ENCODE measurements around the gene KCNK13. TPM values are rescaled to one million over a fixed set of nuclear protein-coding genes. Genes with fewer than 3 reads are reported as not detected.
"Not testable (repeated sequence)": the region's sequence is repeated elsewhere in the genome, so short reads cannot be mapped to it uniquely, and the experiment has no call there.

KCNK13 gene
- total RNA-seq, 8 experiments from 2014 or later: 0.05 to 2.2 (median 0.24) TPM; not detected in 3

DNA sequence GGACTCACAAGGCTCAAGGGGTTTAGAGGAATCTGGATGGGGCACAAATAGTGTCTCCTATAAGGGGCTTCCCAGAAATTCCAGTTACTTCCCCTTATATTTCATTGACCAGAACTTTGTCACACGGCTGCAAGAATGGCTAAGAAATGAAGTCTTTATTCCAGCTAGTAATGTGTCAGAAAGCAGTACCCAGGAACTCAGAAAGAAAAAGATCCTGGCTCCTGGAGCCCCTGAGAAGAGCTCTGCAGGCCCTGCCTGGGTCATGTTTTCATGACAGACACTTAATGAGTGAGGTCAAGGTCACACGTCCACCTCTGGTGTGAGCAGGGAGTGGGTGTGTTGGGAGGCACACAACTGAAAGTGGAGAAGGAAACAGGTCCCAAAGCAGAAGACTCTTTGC is 17.8 kb downstream of the KCNK13 start:
- Histone ChIP-seq H3K4me3 (no peak overlapping the region), H3K27ac (no peak overlapping the region), H3K4me1 (replicated peaks in 1 of 2) (no peaks in the 10 kb centered on the region)
- in situ Hi-C loops (cut with MboI; ENCODE audit: low pct_unique_long_range_greater_than_20kb in 2 of 9, low sequenced_read_pairs in 9 of 9, unreplicated experiment in 9 of 9): no loop called here
- 0 to 83% (median 64%) methylated on average over 1 to 2 of the region's 2 CpGs; no CpG with 5 or more reads in 5 of the 10 experiments for WGBS, 10 experiments
- ATAC-seq (replicated peaks in 6 of 8): no peak

GRCh38 chr14:90087433-90087832 is 25.6 kb downstream of the KCNK13 start:
- no peak overlapping the region for H3K27ac ChIP-seq
- no peak overlapping the region for H3K4me3 ChIP-seq
- WGBS, 10 experiments: 31 to 100% (median 79%) methylated on average over 1 to 5 of the region's 6 CpGs
- peak in 3 of 8 experiments; percentile 71 to 86 (median 84) for ATAC-seq (replicated peaks in 6 of 8)
- H3K4me1 ChIP-seq (replicated peaks in 1 of 2): no peaks in the 10 kb centered on the region
- in situ Hi-C loops (cut with MboI; ENCODE audit: low pct_unique_long_range_greater_than_20kb in 2 of 9, low sequenced_read_pairs in 9 of 9, unreplicated experiment in 9 of 9): no loop called here

- peak in 1 of 8 experiments; percentile 44 for ATAC-seq (replicated peaks in 6 of 8)
- H3K4me3 ChIP-seq: no peak overlapping the region
- in situ Hi-C loops (cut with MboI; ENCODE audit: low pct_unique_long_range_greater_than_20kb in 2 of 9, low sequenced_read_pairs in 9 of 9, unreplicated experiment in 9 of 9): no loop called here
- no peak overlapping the region for H3K27ac ChIP-seq
- no peaks in the 10 kb centered on the region for H3K4me1 ChIP-seq (replicated peaks in 1 of 2)
- 0 to 88% (median 47%) methylated on average over 1 to 2 of the region's 2 CpGs; no CpG with 5 or more reads in 3 of the 10 experiments for WGBS, 10 experiments
Measured at GRCh38 chr14:90088176-90088575, 26.4 kb downstream of the KCNK13 start.

- H3K4me1 ChIP-seq (replicated peaks in 1 of 2); in situ Hi-C loops (cut with MboI; ENCODE audit: low pct_unique_long_range_greater_than_20kb in 2 of 9, low sequenced_read_pairs in 9 of 9, unreplicated experiment in 9 of 9); H3K4me3 ChIP-seq; H3K27ac ChIP-seq: not testable (repeated sequence)
- ATAC-seq (replicated peaks in 6 of 8): peak in 1 of 8 experiments; percentile 49
- 0 to 63% (median 36%) methylated on average over 2 to 5 of the region's 6 CpGs; no CpG with 5 or more reads in 3 of the 10 experiments for WGBS, 10 experiments
Measured at GRCh38 chr14:90089486-90089885, 27.7 kb downstream of the KCNK13 start.

DNA sequence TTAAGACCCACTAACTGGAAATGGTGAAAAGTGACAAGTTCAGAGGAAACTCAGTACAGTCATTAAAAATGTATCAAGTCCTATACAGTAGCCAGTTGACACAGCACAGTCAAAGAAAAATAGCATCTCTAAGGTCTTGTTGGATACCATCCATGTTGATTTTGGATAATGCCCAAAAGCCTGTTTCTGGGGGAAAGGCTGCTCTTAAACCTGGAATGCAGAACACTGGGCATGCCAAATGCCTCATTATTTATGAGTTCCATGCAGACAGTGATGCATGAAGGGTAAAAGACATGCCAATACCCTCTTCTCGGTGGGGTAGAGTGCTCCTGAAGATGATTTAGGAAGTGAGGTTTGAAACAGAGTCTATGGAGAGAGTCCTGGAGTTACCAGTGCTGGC is 29.6 kb downstream of the KCNK13 start:
- no peak overlapping the region for H3K4me3 ChIP-seq
- no peak overlapping the region for H3K27ac ChIP-seq
- in situ Hi-C loops (cut with MboI; ENCODE audit: low pct_unique_long_range_greater_than_20kb in 2 of 9, low sequenced_read_pairs in 9 of 9, unreplicated experiment in 9 of 9): no loop called here
- H3K4me1 ChIP-seq (replicated peaks in 1 of 2): peaks cover 0 to 7% of the 10 kb centered on the region in 2 donors
- 0 to 78% (median 63%) methylated on average over 1 of the region's 1 CpG; no CpG with 5 or more reads in 6 of the 10 experiments for WGBS, 10 experiments
- ATAC-seq (replicated peaks in 6 of 8): peak in 2 of 8 experiments; percentile 25 to 69

DNA sequence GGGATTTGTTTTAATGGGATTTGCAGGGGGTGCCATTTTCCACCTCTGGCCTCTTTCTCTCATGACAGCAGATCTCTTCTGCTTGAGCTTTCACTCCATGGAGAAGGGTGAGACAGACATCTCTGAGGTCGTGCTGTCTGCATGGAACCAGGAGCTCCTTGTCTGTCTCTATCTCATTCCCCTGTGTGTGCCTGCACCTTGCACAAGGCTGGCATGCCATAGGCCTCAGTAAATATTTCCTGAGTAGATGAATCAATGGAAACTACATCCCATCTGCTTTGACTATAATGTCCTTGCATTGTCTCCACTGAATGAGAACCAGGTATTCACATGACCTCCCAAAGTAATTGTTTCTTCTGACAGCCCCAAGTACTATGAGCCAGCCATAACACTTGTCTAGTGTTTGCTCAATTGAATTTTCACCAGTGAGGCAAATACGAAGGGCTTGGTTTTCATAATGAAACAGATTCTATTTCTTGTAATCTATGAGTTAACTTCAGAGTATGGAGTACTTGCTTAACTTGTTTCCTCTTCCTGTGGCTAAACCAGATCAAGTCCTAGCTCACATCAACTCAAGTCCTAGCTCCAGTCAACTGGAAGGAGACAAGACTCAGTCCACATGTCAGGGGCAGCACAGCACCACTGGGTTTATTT is 32.3 kb downstream of the KCNK13 start:
- no peak overlapping the region for H3K4me3 ChIP-seq
- ATAC-seq (replicated peaks in 6 of 8): peak in 1 of 8 experiments; percentile 13
- peaks cover 0 to 7% of the 10 kb centered on the region in 2 donors for H3K4me1 ChIP-seq (replicated peaks in 1 of 2)
- 13 to 100% (median 75%) methylated on average over 1 to 2 of the region's 2 CpGs; no CpG with 5 or more reads in 3 of the 10 experiments for WGBS, 10 experiments
- no peak overlapping the region for H3K27ac ChIP-seq
- in situ Hi-C loops (cut with MboI; ENCODE audit: low pct_unique_long_range_greater_than_20kb in 2 of 9, low sequenced_read_pairs in 9 of 9, unreplicated experiment in 9 of 9): no loop called here

GRCh38 chr14:90095096-90095495 is 33.3 kb downstream of the KCNK13 start:
- peak in 3 of 8 experiments; percentile 51 to 59 (median 52) for ATAC-seq (replicated peaks in 6 of 8)
- Histone ChIP-seq H3K27ac (no peak overlapping the region), H3K4me3 (no peak overlapping the region), H3K4me1 (replicated peaks in 1 of 2) (peaks cover 0 to 7% of the 10 kb centered on the region in 2 donors)
- in situ Hi-C loops (cut with MboI; ENCODE audit: low pct_unique_long_range_greater_than_20kb in 2 of 9, low sequenced_read_pairs in 9 of 9, unreplicated experiment in 9 of 9): no loop called here
- 35 to 100% (median 76%) methylated on average over 1 to 4 of the region's 4 CpGs for WGBS, 10 experiments

DNA sequence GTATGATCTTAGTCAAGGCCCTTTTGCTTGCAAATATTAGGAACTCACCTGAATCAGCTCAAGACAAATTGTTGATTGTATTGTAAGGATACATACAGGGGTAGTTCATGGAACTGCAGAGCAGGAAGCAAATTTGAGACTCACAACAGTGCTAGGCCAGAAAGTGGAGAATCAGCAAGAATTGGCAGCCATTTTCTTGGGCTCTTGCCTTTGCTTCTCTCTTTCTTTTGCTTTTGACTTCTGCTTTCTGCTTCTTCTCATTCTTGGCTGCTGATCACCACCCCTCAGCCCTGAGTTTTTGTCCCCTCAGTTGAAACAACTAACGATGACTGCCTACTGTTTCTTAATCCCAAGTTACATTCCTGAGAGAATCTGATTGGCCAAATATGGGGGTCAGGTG is 34.8 kb downstream of the KCNK13 start:
- in situ Hi-C loops (cut with MboI; ENCODE audit: low pct_unique_long_range_greater_than_20kb in 2 of 9, low sequenced_read_pairs in 9 of 9, unreplicated experiment in 9 of 9): no loop called here

GRCh38 chr14:90103808-90104207 is 42.0 kb downstream of the KCNK13 start:
- no peak overlapping the region for H3K4me3 ChIP-seq
- H3K4me1 ChIP-seq (replicated peaks in 1 of 2): no peaks in the 10 kb centered on the region
- WGBS, 10 experiments: 23 to 86% (median 61%) methylated on average over 1 to 3 of the region's 3 CpGs; no CpG with 5 or more reads in 2 of the 10 experiments
- no peak overlapping the region for H3K27ac ChIP-seq
- ATAC-seq (replicated peaks in 6 of 8): no peak
- in situ Hi-C loops (cut with MboI; ENCODE audit: low pct_unique_long_range_greater_than_20kb in 2 of 9, low sequenced_read_pairs in 9 of 9, unreplicated experiment in 9 of 9): no loop called here

More for the DNA sequence above, 34.8 kb downstream of the KCNK13 start:
- peaks cover 0 to 7% of the 10 kb centered on the region in 2 donors for H3K4me1 ChIP-seq (replicated peaks in 1 of 2)
- H3K27ac ChIP-seq: no peak overlapping the region
- WGBS, 10 experiments: 33 to 100% (median 60%) methylated on average over 1 of the region's 1 CpG; no CpG with 5 or more reads in 1 of the 10 experiments
- no peak for ATAC-seq (replicated peaks in 6 of 8)
- H3K4me3 ChIP-seq: no peak overlapping the region

DNA sequence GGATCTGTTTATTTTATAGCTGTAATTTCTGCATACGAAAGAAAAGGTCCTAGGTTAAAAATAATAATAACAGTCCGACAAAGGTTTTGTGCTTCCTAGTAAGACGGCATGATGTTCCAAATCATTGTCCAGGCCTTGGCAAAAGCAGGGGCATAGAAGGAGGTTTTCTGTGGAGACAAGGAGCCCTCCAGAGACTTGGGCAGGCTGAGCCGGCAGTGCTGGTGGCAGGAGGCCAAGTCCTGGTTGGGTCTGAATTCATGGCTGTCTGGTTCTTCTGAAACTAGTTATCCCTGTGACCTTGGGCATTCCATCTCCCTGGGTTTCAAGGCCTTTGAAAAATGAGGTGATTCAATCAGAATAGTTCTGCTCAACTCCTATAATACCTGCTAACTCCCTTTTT is 44.0 kb downstream of the KCNK13 start:
- ATAC-seq (replicated peaks in 6 of 8): peak in 1 of 8 experiments; percentile 39
- no peaks in the 10 kb centered on the region for H3K4me1 ChIP-seq (replicated peaks in 1 of 2)
- 39 to 89% (median 74%) methylated on average over 1 to 4 of the region's 4 CpGs; no CpG with 5 or more reads in 2 of the 10 experiments for WGBS, 10 experiments
- in situ Hi-C loops (cut with MboI; ENCODE audit: low pct_unique_long_range_greater_than_20kb in 2 of 9, low sequenced_read_pairs in 9 of 9, unreplicated experiment in 9 of 9): no loop called here
- no peak overlapping the region for H3K27ac ChIP-seq
- H3K4me3 ChIP-seq: no peak overlapping the region

DNA sequence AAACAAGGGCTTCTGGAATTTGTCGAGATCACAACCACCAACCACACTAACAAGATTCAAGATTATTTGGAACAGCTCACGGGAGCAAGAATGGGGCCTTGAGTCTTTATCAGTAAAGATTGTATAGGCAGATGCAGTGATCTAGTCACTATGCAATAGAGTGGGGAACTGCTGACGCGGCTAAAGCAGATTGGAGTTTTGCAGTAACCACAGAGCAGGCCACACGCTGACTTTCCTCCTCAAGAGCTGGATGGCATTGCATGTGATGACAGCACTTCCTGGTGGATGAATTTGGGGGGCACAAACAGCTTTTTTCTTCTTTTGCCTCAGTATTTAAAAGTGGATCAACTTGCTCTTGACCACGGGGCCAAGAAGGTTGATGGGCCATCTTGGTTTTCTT is 46.0 kb downstream of the KCNK13 start:
- no peak for ATAC-seq (replicated peaks in 6 of 8)
- in situ Hi-C loops (cut with MboI; ENCODE audit: low pct_unique_long_range_greater_than_20kb in 2 of 9, low sequenced_read_pairs in 9 of 9, unreplicated experiment in 9 of 9): no loop called here
- Histone ChIP-seq H3K27ac (no peak overlapping the region), H3K4me3 (no peak overlapping the region), H3K4me1 (replicated peaks in 1 of 2) (peaks cover 0 to 10% of the 10 kb centered on the region in 2 donors)
- 67 to 100% (median 85%) methylated on average over 1 to 6 of the region's 6 CpGs for WGBS, 10 experiments

- H3K27ac ChIP-seq: no peak overlapping the region
- WGBS, 10 experiments: 62 to 100% (median 85%) methylated on average over 1 to 8 of the region's 10 CpGs; no CpG with 5 or more reads in 4 of the 10 experiments
- no peak for ATAC-seq (replicated peaks in 6 of 8)
Measured at GRCh38 chr14:90109858-90110257, 48.1 kb downstream of the KCNK13 start.

GRCh38 chr14:90111895-90112534 is 50.2 kb downstream of the KCNK13 start:
- in situ Hi-C loops (cut with MboI; ENCODE audit: low pct_unique_long_range_greater_than_20kb in 2 of 9, low sequenced_read_pairs in 9 of 9, unreplicated experiment in 9 of 9): no loop called here
- ATAC-seq (replicated peaks in 6 of 8): peak in 7 of 8 experiments; percentile 32 to 97 (median 86)
- no peak overlapping the region for H3K27ac ChIP-seq
- WGBS, 10 experiments: 4 to 69% (median 50%) methylated on average over 3 to 11 of the region's 12 CpGs
- peaks cover 0 to 10% of the 10 kb centered on the region in 2 donors for H3K4me1 ChIP-seq (replicated peaks in 1 of 2)
- no peak overlapping the region for H3K4me3 ChIP-seq

More at GRCh38 chr14:90109858-90110257, 48.1 kb downstream of the KCNK13 start:
- in situ Hi-C loops (cut with MboI; ENCODE audit: low pct_unique_long_range_greater_than_20kb in 2 of 9, low sequenced_read_pairs in 9 of 9, unreplicated experiment in 9 of 9): no loop called here
- Histone ChIP-seq H3K4me3 (no peak overlapping the region), H3K4me1 (replicated peaks in 1 of 2) (peaks cover 0 to 10% of the 10 kb centered on the region in 2 donors)

Data from motor neuron (in vitro differentiated cells).